Activated B cell treated with CpG ODN at 0.5 μM for 24 hours (primary cell): Measurements from ENCODE around the gene TRIM50. TPM values are rescaled to one million over a fixed set of nuclear protein-coding genes. Genes with fewer than 3 reads are reported as not detected.
"Not testable (repeated sequence)": the region's sequence is repeated elsewhere in the genome, so short reads cannot be mapped to it uniquely, and the experiment has no call there.

Experiments
- ATAC-seq: fragments of 200-7000 bp; cut with Tn5 transposase; one replicate; pipeline ENCODE4 v1.10.0; 2021; ENCODE audit warnings: low read depth, mild to moderate bottlenecking, moderate library complexity
- CTCF ChIA-PET: fragments of 350-600 bp; sonication (Branson Sonifier 250); formaldehyde crosslinking; loops from one replicate; lab custom pipeline; 2021; ENCODE audit warnings: antibody characterized with exemption; lab: Charles Lee
- POLR2A ChIA-PET: fragments of 350-600 bp; sonication (Branson Sonifier 250); formaldehyde crosslinking; loops from one replicate; lab custom pipeline; 2021; ENCODE audit warnings: antibody characterized with exemption; lab: Charles Lee
- DNase-seq: peaks from one replicate; pipeline ENCODE4 v3.0.0; 2022
- H3K27ac Mint-ChIP-seq: one replicate; pipeline ENCODE4 v1.8.0; 2020; ENCODE audit warnings: mixed read lengths
- H3K27me3 Mint-ChIP-seq: one replicate; pipeline ENCODE4 v1.8.0; 2021; ENCODE audit warnings: mixed read lengths
- H3K36me3 Mint-ChIP-seq: one replicate; pipeline ENCODE4 v1.8.0; 2021; ENCODE audit warnings: low read depth, mixed read lengths
- H3K4me1 Mint-ChIP-seq: one replicate; pipeline ENCODE4 v1.8.0; 2021; ENCODE audit warnings: mixed read lengths
- H3K4me3 Mint-ChIP-seq: one replicate; pipeline ENCODE4 v1.8.0; 2020; ENCODE audit warnings: mild to moderate bottlenecking, mixed read lengths
- H3K9me3 Mint-ChIP-seq: one replicate; pipeline ENCODE4 v1.8.0; 2020; ENCODE audit warnings: mixed read lengths
- intact Hi-C: fragments of 100-400 bp; cut with micrococcal nuclease; formaldehyde crosslinking; loops from one replicate; pipeline ENCODE4 v1.15.1; 2024
- total RNA-seq: library from RNA; stranded (reverse); gene quantifications from 2 replicates; pipeline ENCODE4 v1.2.3, GENCODE V29; 2022
- TF ChIP-seq, protein P1 (sequence below): fragments of 200-600 bp; IDR thresholded peaks from one replicate; pipeline ENCODE4 v1.8.0; 2022; ENCODE audit warnings: antibody characterized with exemption, mild to moderate bottlenecking

TRIM50 gene
- total RNA-seq, 1 donor from 2014 or later: not detected

DNA sequence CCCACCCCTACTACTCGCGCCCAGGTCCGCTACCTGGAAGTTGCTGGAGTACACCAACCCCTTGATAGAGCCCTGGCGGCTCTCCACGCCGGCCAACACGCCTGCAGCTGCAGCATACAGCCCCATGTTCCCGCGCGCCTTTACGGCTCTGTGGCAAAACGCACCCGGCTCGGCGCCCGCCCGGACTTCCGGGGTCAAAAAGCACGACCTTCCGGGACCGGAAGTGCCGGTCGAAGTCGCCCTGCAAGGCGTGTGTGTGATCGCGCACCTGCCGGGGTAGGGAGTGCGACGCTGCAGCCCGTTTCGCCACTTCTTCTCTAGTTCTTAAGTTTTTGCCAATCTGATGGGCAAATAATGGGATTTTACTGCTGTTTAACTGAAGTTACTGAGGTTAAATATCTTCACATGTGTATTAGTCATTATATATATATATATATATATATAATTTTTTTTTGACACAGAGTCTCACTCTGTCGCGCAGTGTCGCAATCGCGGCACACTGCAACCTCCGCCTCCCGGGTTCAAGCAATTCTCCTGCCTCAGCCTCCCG is 19.1 kb downstream of the TRIM50 start, which contains the start of gene NSUN5:
TSS of gene NSUN5 (minus strand) at position 162 of the 550 bp plus-strand sequence. CDS start at position 126, 36 bp downstream.
- POLR2A ChIA-PET: no interaction called here
- Mint-ChIP-seq H3K27ac (peak within 1 kb of the TSS; percentile 94), H3K9me3 (no peaks in the 10 kb centered on the region), H3K27me3 (no peaks in the 10 kb centered on the region), H3K36me3 (peaks cover 42% of the 10 kb centered on the region), H3K4me3 (peak within 1 kb of the TSS; percentile 100), H3K4me1 (peaks cover 30% of the 10 kb centered on the region)
- CTCF ChIA-PET: no interaction called here
- intact Hi-C loops: loop anchor here (1.0 to 2.0 kb wide), 3 partner anchors 16 to 249 kb away; partner anchors contain the start of genes BCL7B and FZD9
- TF ChIP-seq, protein P1, sequence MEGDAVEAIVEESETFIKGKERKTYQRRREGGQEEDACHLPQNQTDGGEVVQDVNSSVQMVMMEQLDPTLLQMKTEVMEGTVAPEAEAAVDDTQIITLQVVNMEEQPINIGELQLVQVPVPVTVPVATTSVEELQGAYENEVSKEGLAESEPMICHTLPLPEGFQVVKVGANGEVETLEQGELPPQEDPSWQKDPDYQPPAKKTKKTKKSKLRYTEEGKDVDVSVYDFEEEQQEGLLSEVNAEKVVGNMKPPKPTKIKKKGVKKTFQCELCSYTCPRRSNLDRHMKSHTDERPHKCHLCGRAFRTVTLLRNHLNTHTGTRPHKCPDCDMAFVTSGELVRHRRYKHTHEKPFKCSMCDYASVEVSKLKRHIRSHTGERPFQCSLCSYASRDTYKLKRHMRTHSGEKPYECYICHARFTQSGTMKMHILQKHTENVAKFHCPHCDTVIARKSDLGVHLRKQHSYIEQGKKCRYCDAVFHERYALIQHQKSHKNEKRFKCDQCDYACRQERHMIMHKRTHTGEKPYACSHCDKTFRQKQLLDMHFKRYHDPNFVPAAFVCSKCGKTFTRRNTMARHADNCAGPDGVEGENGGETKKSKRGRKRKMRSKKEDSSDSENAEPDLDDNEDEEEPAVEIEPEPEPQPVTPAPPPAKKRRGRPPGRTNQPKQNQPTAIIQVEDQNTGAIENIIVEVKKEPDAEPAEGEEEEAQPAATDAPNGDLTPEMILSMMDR: no peak
- ATAC-seq: peak; percentile 97
- peak; percentile 82 for DNase-seq

DNA sequence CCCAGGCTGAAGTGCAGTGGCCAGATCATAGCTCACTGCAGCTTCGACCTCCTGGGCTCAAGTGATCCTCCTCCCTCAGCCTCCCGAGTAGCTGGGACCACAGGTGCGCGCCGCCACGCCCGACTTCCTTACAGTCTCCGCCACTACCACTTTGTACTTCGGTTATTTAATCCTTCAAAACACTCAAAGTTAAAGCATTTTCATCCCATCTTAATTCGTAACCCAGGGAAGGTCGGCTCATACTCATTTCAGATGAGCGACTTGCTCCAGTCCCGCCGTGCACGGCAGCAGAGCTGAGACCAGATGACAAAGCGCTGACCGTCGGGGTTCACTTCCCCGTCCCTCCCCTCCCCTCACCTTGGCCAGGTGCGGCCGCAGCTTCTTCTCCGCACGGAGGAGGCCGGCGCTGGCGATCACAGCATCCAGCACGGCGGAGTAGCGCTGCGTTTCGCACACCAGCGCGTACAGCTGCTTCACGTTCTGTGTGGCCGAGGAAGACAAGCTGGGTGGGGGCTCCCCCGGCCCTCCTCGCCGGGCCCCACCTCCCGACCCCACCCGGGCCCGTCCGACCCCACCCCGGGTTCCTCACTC is 19.7 kb downstream of the TRIM50 start:
- TF ChIP-seq, protein P1: no peak
- peak overlapping the region; percentile 100 for H3K4me3 Mint-ChIP-seq
- ChIA-PET POLR2A (no interaction called here), CTCF (no interaction called here)
- H3K9me3 Mint-ChIP-seq: no peaks in the 10 kb centered on the region
- H3K27me3 Mint-ChIP-seq: no peaks in the 10 kb centered on the region
- intact Hi-C loops: loop anchor here (1.0 to 2.0 kb wide), 3 partner anchors 16 to 249 kb away; partner anchors contain the start of genes BCL7B and FZD9
- H3K27ac Mint-ChIP-seq: peak overlapping the region; percentile 94
- DNase-seq: no peak
- ATAC-seq: peak; percentile 55
- peaks cover 45% of the 10 kb centered on the region for H3K36me3 Mint-ChIP-seq
- peaks cover 30% of the 10 kb centered on the region for H3K4me1 Mint-ChIP-seq

DNA sequence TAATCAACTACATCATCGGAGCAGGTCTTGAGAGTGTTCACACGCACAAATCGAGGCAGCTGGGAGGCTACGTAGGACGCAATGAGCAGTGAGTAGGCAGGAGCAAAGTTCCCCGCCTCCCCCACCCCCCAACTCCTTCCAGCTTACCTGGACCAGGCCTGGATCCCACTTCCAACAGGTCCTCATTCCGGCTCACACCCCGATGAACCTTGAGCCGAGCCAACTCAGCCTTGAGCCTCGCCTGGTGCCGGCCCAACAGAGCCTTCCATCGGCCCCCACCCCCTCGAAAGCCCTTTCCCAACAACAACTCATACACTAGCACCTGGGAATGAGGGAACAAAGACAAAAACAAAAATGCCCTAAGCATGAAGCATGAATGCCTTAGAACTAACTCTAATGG is 20.4 kb downstream of the TRIM50 start:
- intact Hi-C loops: no loop called here

DNA sequence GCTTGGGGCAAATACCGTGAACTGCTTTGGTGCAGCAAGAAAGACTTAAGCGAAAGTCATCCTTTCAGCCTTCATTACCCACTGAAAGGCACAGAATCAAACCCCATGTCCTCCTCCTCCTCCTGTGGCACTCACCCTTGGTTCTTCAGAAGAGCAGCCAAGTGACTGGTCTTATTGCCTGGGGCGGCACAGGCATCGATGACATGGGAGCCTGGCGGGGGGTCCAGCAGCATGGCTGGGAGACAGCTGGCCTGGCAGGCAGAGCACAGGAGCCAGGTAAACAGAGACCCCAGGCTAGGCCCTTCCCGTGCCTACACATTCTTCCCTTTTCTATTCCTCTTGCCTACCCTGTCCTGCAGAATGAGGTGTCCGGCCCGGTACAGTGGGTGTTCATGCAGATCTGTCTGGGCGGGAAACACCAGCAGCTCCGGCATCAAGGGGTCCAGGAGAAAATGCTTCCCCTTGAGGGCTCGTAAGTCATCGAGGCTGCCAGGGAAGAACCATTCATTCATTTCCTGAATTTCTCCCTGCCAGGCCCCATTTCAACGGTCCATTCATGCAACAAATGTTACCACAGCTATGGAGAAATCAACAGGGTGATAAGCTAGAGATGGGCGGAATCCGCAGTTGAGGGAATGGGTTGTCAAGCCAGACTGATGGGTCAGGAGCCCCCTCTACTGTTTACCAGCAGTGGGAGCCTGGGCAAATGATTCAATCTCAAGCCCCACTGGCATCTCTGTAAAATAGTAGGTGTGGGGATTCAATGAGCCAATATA is 23.1 kb downstream of the TRIM50 start:
- POLR2A ChIA-PET, H3K27me3 Mint-ChIP-seq, H3K4me3 Mint-ChIP-seq, intact Hi-C loops, DNase-seq, ATAC-seq, CTCF ChIA-PET, H3K9me3 Mint-ChIP-seq, H3K27ac Mint-ChIP-seq: not testable (repeated sequence)
- Mint-ChIP-seq H3K36me3 (peaks cover 49% of the 10 kb centered on the region), H3K4me1 (peaks cover 30% of the 10 kb centered on the region)

More for the DNA sequence above, 20.4 kb downstream of the TRIM50 start:
- Mint-ChIP-seq H3K27ac (peak overlapping the region; percentile 80), H3K9me3 (no peaks in the 10 kb centered on the region), H3K4me3 (peak overlapping the region; percentile 100), H3K36me3 (peaks cover 49% of the 10 kb centered on the region), H3K27me3 (no peaks in the 10 kb centered on the region), H3K4me1 (peaks cover 30% of the 10 kb centered on the region)
- TF ChIP-seq, protein P1: no peak
- no peak for DNase-seq
- ATAC-seq: no peak
- ChIA-PET CTCF (no interaction called here), POLR2A (no interaction called here)

DNA sequence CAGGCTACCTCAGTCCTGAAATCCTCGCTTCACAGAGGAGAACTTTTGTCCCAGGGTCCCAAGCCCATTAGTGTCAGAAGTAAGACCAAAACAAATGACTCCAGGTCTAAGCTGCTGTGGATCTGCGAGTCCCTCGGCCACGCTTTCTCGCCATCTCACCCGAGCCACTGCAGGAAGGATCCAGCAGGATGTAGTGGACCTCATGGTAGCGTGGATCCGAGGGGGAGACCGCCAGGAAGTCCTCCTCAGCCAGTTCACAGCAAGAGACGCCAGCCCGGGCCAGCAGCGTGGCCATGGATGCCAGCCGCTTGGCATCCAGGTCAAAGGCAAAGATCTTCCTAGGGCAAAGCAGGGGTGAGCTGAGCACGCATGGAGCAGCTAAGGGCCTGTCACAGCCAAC is 23.8 kb downstream of the TRIM50 start:
- ATAC-seq: no peak
- Mint-ChIP-seq H3K27ac (no peak overlapping the region), H3K4me3 (no peak overlapping the region), H3K27me3 (no peaks in the 10 kb centered on the region), H3K9me3 (no peaks in the 10 kb centered on the region), H3K36me3 (peaks cover 49% of the 10 kb centered on the region), H3K4me1 (peaks cover 27% of the 10 kb centered on the region)
- ChIA-PET CTCF (no interaction called here), POLR2A (no interaction called here)
- TF ChIP-seq, protein P1: no peak
- intact Hi-C loops: no loop called here
- DNase-seq: no peak
